ENCODE results near the gene HMCN1.
"Not testable (repeated sequence)": the region's sequence is repeated elsewhere in the genome, so short reads cannot be mapped to it uniquely, and the experiment has no call there.

DNA sequence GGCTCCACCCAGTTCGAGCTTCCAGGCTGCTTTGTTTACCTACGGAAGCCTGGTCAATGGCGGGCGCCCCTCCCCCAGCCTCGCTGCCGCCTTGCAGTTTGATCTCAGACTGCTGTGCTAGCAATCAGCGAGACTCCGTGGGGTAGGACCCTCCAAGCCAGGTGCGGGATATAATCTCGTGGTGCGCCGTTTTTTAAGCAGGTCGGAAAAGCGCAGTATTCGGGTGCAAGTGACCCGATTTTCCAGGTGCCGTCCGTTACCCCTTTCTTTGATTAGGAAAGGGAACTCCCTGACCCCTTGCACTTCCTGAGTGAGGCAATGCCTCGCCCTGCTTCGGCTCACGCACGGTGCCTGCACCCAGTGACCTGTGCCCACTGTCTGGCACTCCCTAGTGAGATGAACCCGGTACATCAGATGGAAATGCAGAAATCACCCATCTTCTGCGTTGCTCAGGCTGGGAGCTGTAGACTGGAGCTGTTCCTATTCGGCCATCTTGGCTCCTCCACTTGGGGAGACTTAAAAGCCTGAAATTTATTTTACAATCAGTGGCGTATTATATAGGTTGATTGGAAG is 158.7 kb downstream of the HMCN1 start:
- TF ChIP-seq, protein P1, sequence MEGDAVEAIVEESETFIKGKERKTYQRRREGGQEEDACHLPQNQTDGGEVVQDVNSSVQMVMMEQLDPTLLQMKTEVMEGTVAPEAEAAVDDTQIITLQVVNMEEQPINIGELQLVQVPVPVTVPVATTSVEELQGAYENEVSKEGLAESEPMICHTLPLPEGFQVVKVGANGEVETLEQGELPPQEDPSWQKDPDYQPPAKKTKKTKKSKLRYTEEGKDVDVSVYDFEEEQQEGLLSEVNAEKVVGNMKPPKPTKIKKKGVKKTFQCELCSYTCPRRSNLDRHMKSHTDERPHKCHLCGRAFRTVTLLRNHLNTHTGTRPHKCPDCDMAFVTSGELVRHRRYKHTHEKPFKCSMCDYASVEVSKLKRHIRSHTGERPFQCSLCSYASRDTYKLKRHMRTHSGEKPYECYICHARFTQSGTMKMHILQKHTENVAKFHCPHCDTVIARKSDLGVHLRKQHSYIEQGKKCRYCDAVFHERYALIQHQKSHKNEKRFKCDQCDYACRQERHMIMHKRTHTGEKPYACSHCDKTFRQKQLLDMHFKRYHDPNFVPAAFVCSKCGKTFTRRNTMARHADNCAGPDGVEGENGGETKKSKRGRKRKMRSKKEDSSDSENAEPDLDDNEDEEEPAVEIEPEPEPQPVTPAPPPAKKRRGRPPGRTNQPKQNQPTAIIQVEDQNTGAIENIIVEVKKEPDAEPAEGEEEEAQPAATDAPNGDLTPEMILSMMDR (IDR thresholded peaks at IDR 0.05; ENCODE audit: low read length): not testable (repeated sequence)
- TF ChIP-seq EZH2 (optimal IDR thresholded peaks at IDR 0.05; ENCODE audit: low read depth, low read length); EZH2phosphoT487 (IDR thresholded peaks at IDR 0.05; ENCODE audit: low read length): not testable (repeated sequence)
